Measurements from ENCODE around the gene SUPT3H. TPM values are rescaled to one million over a fixed set of nuclear protein-coding genes. Genes with fewer than 3 reads are reported as not detected.

Gene SUPT3H
- total and polyA plus RNA-seq, 12 donors = 2.1 to 6.2 (median 3.5) TPM

- ATAC-seq (no peak), DNase-seq (no peak)
- H3K4me1 ChIP-seq = no peaks in the 10 kb centered on the region
- TF ChIP-seq CTCF (IDR thresholded peaks at IDR 0.05) = no peak
- WGBS, 2 donors = 95 to 99% methylated on average over 4 of the region's 4 CpGs
- no peaks in the 10 kb centered on the region for H3K27me3 ChIP-seq
- intact Hi-C loops (cut with DNase I) = no loop called here
- no peak overlapping the region for H3K4me3 ChIP-seq
- no peaks in the 10 kb centered on the region for H3K9me3 ChIP-seq
- no peaks in the 10 kb centered on the region for H3K36me3 ChIP-seq
- no peak overlapping the region for H3K27ac ChIP-seq
Observed at GRCh38 chr6:44983467-44984365, 394.0 kb downstream of the SUPT3H start.

GRCh38 chr6:44980841-44981240 is 396.9 kb downstream of the SUPT3H start:
- Histone ChIP-seq H3K36me3 (no peaks in the 10 kb centered on the region), H3K9me3 (no peaks in the 10 kb centered on the region), H3K27ac (no peak overlapping the region), H3K27me3 (no peaks in the 10 kb centered on the region), H3K4me1 (peaks cover 0 to 11% (median 0%) of the 10 kb centered on the region in 9 donors), H3K4me3 (no peak overlapping the region)
- intact Hi-C loops (cut with DNase I) = no loop called here
- no peak for DNase-seq
- ATAC-seq = no peak
- WGBS, 2 donors = 92 to 94% methylated on average over 4 of the region's 4 CpGs
- no peak for TF ChIP-seq CTCF (IDR thresholded peaks at IDR 0.05)

GRCh38 chr6:44976677-44977641 is 400.8 kb downstream of the SUPT3H start:
- no peak overlapping the region for H3K27ac ChIP-seq
- no peak for DNase-seq
- ATAC-seq = no peak
- no peak overlapping the region for H3K4me3 ChIP-seq
- H3K36me3 ChIP-seq = no peaks in the 10 kb centered on the region
- TF ChIP-seq CTCF (IDR thresholded peaks at IDR 0.05) = no peak
- intact Hi-C loops (cut with DNase I) = no loop called here
- no peaks in the 10 kb centered on the region for H3K27me3 ChIP-seq
- peaks cover 0 to 18% (median 0%) of the 10 kb centered on the region in 11 donors for H3K9me3 ChIP-seq
- peaks cover 0 to 12% (median 5%) of the 10 kb centered on the region in 9 donors for H3K4me1 ChIP-seq

- no peak for TF ChIP-seq CTCF (IDR thresholded peaks at IDR 0.05)
- H3K36me3 ChIP-seq = no peaks in the 10 kb centered on the region
- H3K4me3 ChIP-seq = no peak overlapping the region
- intact Hi-C loops (cut with DNase I) = no loop called here
- WGBS, 2 donors = 21 to 32% methylated on average over 2 of the region's 2 CpGs
- peaks cover 0 to 12% (median 5%) of the 10 kb centered on the region in 9 donors for H3K4me1 ChIP-seq
- DNase-seq (no peak), ATAC-seq (peak in 6 of 8 donors; percentile 33 to 93 (median 82))
- H3K9me3 ChIP-seq = peaks cover 0 to 21% (median 0%) of the 10 kb centered on the region in 11 donors
- no peaks in the 10 kb centered on the region for H3K27me3 ChIP-seq
- peak overlapping the region in 1 of 10 donors; percentile 47 for H3K27ac ChIP-seq
Observed at GRCh38 chr6:44974511-44974910, 403.2 kb downstream of the SUPT3H start.

All from heart right ventricle (tissue), 16 donors.